ENCODE measurements around the gene SETBP1.

DNA sequence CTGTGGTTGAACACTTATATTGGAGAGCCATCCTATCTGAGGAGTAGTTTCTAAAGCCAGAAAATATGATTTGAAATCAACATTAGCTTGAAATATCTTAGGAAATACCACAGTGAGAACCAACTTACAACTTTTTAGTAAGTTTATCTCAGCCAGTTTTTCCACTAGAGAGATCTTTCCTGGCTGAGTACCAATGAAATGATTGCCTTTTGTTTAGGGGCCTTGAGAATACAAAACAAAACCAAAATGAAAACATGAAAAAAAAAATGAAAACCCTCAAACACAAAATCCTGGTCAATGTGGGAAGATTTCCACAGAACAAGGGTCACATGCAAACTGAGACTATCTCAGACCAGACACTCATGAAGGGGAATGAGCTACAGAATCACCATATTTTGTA is 429.0 kb downstream of the SETBP1 start:
- no peak for TF ChIP-seq POLR2A (IDR thresholded peaks at IDR 0.05; ENCODE audit: control extremely low read depth in 1 of 2, low read depth in 2 of 2, low read length in 2 of 2)
- no peak for TF ChIP-seq CREB1 (IDR thresholded peaks at IDR 0.05)
- TF ChIP-seq MAX (IDR thresholded peaks at IDR 0.05), result no peak
- TF ChIP-seq, protein P1, sequence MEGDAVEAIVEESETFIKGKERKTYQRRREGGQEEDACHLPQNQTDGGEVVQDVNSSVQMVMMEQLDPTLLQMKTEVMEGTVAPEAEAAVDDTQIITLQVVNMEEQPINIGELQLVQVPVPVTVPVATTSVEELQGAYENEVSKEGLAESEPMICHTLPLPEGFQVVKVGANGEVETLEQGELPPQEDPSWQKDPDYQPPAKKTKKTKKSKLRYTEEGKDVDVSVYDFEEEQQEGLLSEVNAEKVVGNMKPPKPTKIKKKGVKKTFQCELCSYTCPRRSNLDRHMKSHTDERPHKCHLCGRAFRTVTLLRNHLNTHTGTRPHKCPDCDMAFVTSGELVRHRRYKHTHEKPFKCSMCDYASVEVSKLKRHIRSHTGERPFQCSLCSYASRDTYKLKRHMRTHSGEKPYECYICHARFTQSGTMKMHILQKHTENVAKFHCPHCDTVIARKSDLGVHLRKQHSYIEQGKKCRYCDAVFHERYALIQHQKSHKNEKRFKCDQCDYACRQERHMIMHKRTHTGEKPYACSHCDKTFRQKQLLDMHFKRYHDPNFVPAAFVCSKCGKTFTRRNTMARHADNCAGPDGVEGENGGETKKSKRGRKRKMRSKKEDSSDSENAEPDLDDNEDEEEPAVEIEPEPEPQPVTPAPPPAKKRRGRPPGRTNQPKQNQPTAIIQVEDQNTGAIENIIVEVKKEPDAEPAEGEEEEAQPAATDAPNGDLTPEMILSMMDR (IDR thresholded peaks at IDR 0.05; ENCODE audit: control extremely low read depth in 1 of 3, insufficient read depth in 1 of 3, low read depth in 1 of 3, low read length in 3 of 3), result no peak
- TF ChIP-seq GABPA (IDR thresholded peaks at IDR 0.05; ENCODE audit: borderline replicate concordance, insufficient read depth, low read length), result no peak
- no peak for TF ChIP-seq TBP (IDR thresholded peaks at IDR 0.05; ENCODE audit: low read depth, low read length)
- no peak for TF ChIP-seq EP300 (IDR thresholded peaks at IDR 0.05; ENCODE audit: borderline replicate concordance in 1 of 2, low read depth in 2 of 2, low read length in 2 of 2)
- no peak for TF ChIP-seq CBX8 (IDR thresholded peaks at IDR 0.05; ENCODE audit: borderline replicate concordance, low read depth, low read length)
- no peak for TF ChIP-seq CEBPB (IDR thresholded peaks at IDR 0.05; ENCODE audit: low read depth, low read length)
- TF ChIP-seq ATF3 (IDR thresholded peaks at IDR 0.05; ENCODE audit: insufficient read depth, low read depth, low read length), result no peak
- no peak for TF ChIP-seq JUN (IDR thresholded peaks at IDR 0.05; ENCODE audit: low read depth, low read length)
- no peak for TF ChIP-seq EGR1 (IDR thresholded peaks at IDR 0.05; ENCODE audit: borderline replicate concordance, low read depth, low read length)
- no peak for TF ChIP-seq RAD21 (IDR thresholded peaks at IDR 0.05 in 1 of 2, conservative IDR thresholded peaks at IDR 0.05 in 1 of 2; ENCODE audit: low read depth in 2 of 2, low read length in 2 of 2)
- TF ChIP-seq BCL11A (IDR thresholded peaks at IDR 0.05; ENCODE audit: low read depth in 2 of 2, low read length in 2 of 2), result no peak

Data from H1 (cell line).